HG02938 (cell line): ENCODE measurements around the gene KRTAP5-10.
"Not testable (repeated sequence)": the region's sequence is repeated elsewhere in the genome, so short reads cannot be mapped to it uniquely, and the experiment has no call there.

ENCODE experiments used
- ATAC-seq: cut with Tn5 transposase; IDR thresholded peaks from one replicate; pipeline ENCODE4 v1.9.1; 2021; ENCODE audit warnings: mild to moderate bottlenecking, moderate library complexity; ENCODE audit not compliant: unreplicated experiment

Gene KRTAP5-10

GRCh38 chr11:71542382-71542781, 23.0 kb upstream of the KRTAP5-10 start:
- no peak for ATAC-seq

- ATAC-seq = no peak
These were observed 22.2 kb upstream of the KRTAP5-10 start for GRCh38 chr11:71542879-71543777.

- no peak for ATAC-seq
These were observed 21.5 kb upstream of the KRTAP5-10 start for GRCh38 chr11:71543866-71544265.

- ATAC-seq = no peak
These were observed 20.7 kb upstream of the KRTAP5-10 start for GRCh38 chr11:71544525-71545214.

GRCh38 chr11:71545405-71545966, 19.9 kb upstream of the KRTAP5-10 start:
- ATAC-seq = no peak

- ATAC-seq = no peak
These were observed 17.2 kb upstream of the KRTAP5-10 start, which contains the start of gene KRTAP5-9 for GRCh38 chr11:71548120-71548519. Gene KRTAP5-9 (plus strand): TSS chr11:71548420. CDS start chr11:71548658, 238 bp downstream.

GRCh38 chr11:71548716-71549151, 16.6 kb upstream of the KRTAP5-10 start:
- no peak for ATAC-seq

GRCh38 chr11:71551711-71552110, 13.7 kb upstream of the KRTAP5-10 start:
- ATAC-seq = no peak

GRCh38 chr11:71554996-71555395, 10.4 kb upstream of the KRTAP5-10 start:
- ATAC-seq = no peak

- ATAC-seq = no peak
These were observed 9.9 kb upstream of the KRTAP5-10 start for GRCh38 chr11:71555508-71555907.

GRCh38 chr11:71556018-71556417, 9.3 kb upstream of the KRTAP5-10 start:
- ATAC-seq = no peak

- no peak for ATAC-seq
These were observed 8.1 kb upstream of the KRTAP5-10 start for GRCh38 chr11:71557257-71557656.

GRCh38 chr11:71558996-71559395, 6.4 kb upstream of the KRTAP5-10 start:
- ATAC-seq = no peak

- no peak for ATAC-seq
These were observed 3.2 kb upstream of the KRTAP5-10 start for GRCh38 chr11:71562120-71562519.

GRCh38 chr11:71563406-71563805, 2.0 kb upstream of the KRTAP5-10 start:
- no peak for ATAC-seq

- no peak for ATAC-seq
These were observed 933 bp upstream of the KRTAP5-10 start for GRCh38 chr11:71564430-71564829.

- ATAC-seq = no peak
These were observed 788 bp downstream of the KRTAP5-10 start for GRCh38 chr11:71566081-71566620.

- ATAC-seq = not testable (repeated sequence)
These were observed 1.6 kb downstream of the KRTAP5-10 start for GRCh38 chr11:71566626-71567599.

- ATAC-seq = not testable (repeated sequence)
These were observed 2.3 kb downstream of the KRTAP5-10 start for GRCh38 chr11:71567633-71568032.

- no peak for ATAC-seq
These were observed 3.5 kb downstream of the KRTAP5-10 start for GRCh38 chr11:71568704-71569349.
